ENCODE measurements around the gene MISP. TPM values are rescaled to one million over a fixed set of nuclear protein-coding genes. Genes with fewer than 3 reads are reported as not detected.
"Not testable (repeated sequence)": the region's sequence is repeated elsewhere in the genome, so short reads cannot be mapped to it uniquely, and the experiment has no call there.

MISP gene
- total RNA-seq, 2 experiments from 2014 or later: not detected

GRCh38 chr19:741506-742131, 9.3 kb upstream of the MISP start:
- Mint-ChIP-seq H3K4me1 (ENCODE audit: low read depth) (no peaks in the 10 kb centered on the region), H3K4me3 (no peak overlapping the region), H3K9me3 (no peaks in the 10 kb centered on the region), H3K27me3 (no peaks in the 10 kb centered on the region), H3K36me3 (ENCODE audit: low read depth) (no peaks in the 10 kb centered on the region), H3K27ac (no peak overlapping the region)
- Histone ChIP-seq H3K4me3 (ENCODE audit: low read length) (no peak overlapping the region), H3K27ac (ENCODE audit: low read depth in 1 of 2, low read length in 2 of 2) (no peak overlapping the region), H3K27me3 (ENCODE audit: control insufficient read depth in 1 of 2, insufficient read depth in 2 of 2, low read length in 2 of 2) (no peaks in the 10 kb centered on the region), H3K9me3 (ENCODE audit: control insufficient read depth in 1 of 2, insufficient read depth in 1 of 2, low read length in 2 of 2) (peaks cover 0 to 35% of the 10 kb centered on the region in 2 experiments), H3K4me1 (ENCODE audit: insufficient read depth, low read length) (peaks cover 6% of the 10 kb centered on the region), H3K36me3 (ENCODE audit: insufficient read depth, low read length) (no peaks in the 10 kb centered on the region)
- POLR2A ChIA-PET: no interaction called here
- intact Hi-C loops (cut with DNase I, micrococcal nuclease): no loop called here
- CTCF ChIA-PET: no interaction called here
- no peak for TF ChIP-seq CTCF (IDR thresholded peaks at IDR 0.05)
- ATAC-seq (ENCODE audit: poor library complexity) (no peak), DNase-seq (peak in 3 of 14 experiments; percentile 17 to 45 (median 20))

GRCh38 chr19:742540-743075, 8.3 kb upstream of the MISP start:
- no peak overlapping the region for H3K4me3 Mint-ChIP-seq
- ChIA-PET CTCF (no interaction called here), POLR2A (no interaction called here)
- Histone ChIP-seq H3K4me3 (ENCODE audit: low read length) (no peak overlapping the region), H3K27ac (ENCODE audit: low read depth in 1 of 2, low read length in 2 of 2) (no peak overlapping the region), H3K4me1 (ENCODE audit: insufficient read depth, low read length) (peaks cover 2% of the 10 kb centered on the region), H3K36me3 (ENCODE audit: insufficient read depth, low read length) (no peaks in the 10 kb centered on the region), H3K27me3 (ENCODE audit: control insufficient read depth in 1 of 2, insufficient read depth in 2 of 2, low read length in 2 of 2) (no peaks in the 10 kb centered on the region), H3K9me3 (ENCODE audit: control insufficient read depth in 1 of 2, insufficient read depth in 1 of 2, low read length in 2 of 2) (peaks cover 4 to 45% of the 10 kb centered on the region in 2 experiments)
- H3K27ac Mint-ChIP-seq: no peak overlapping the region
- intact Hi-C loops (cut with DNase I, micrococcal nuclease): no loop called here
- no peak for TF ChIP-seq CTCF (IDR thresholded peaks at IDR 0.05)
- ATAC-seq (ENCODE audit: poor library complexity): no peak
- no peaks in the 10 kb centered on the region for H3K4me1 Mint-ChIP-seq (ENCODE audit: low read depth)
- H3K36me3 Mint-ChIP-seq (ENCODE audit: low read depth): no peaks in the 10 kb centered on the region
- no peak for DNase-seq
- H3K9me3 Mint-ChIP-seq: no peaks in the 10 kb centered on the region
- no peaks in the 10 kb centered on the region for H3K27me3 Mint-ChIP-seq

GRCh38 chr19:743168-743687, 7.7 kb upstream of the MISP start:
- Mint-ChIP-seq H3K4me1 (ENCODE audit: low read depth) (no peaks in the 10 kb centered on the region), H3K9me3 (no peaks in the 10 kb centered on the region), H3K27ac (no peak overlapping the region), H3K4me3 (no peak overlapping the region), H3K27me3 (no peaks in the 10 kb centered on the region), H3K36me3 (ENCODE audit: low read depth) (no peaks in the 10 kb centered on the region)
- POLR2A ChIA-PET: no interaction called here
- no peaks in the 10 kb centered on the region for H3K27me3 ChIP-seq (ENCODE audit: control insufficient read depth in 1 of 2, insufficient read depth in 2 of 2, low read length in 2 of 2)
- DNase-seq: no peak
- no peaks in the 10 kb centered on the region for H3K36me3 ChIP-seq (ENCODE audit: insufficient read depth, low read length)
- ATAC-seq (ENCODE audit: poor library complexity): no peak
- no peaks in the 10 kb centered on the region for H3K4me1 ChIP-seq (ENCODE audit: insufficient read depth, low read length)
- peaks cover 10 to 51% of the 10 kb centered on the region in 2 experiments for H3K9me3 ChIP-seq (ENCODE audit: control insufficient read depth in 1 of 2, insufficient read depth in 1 of 2, low read length in 2 of 2)
- no peak overlapping the region for H3K27ac ChIP-seq (ENCODE audit: low read depth in 1 of 2, low read length in 2 of 2)
- no peak for TF ChIP-seq CTCF (IDR thresholded peaks at IDR 0.05)
- intact Hi-C loops (cut with DNase I, micrococcal nuclease): no loop called here
- no peak overlapping the region for H3K4me3 ChIP-seq (ENCODE audit: low read length)
- CTCF ChIA-PET: no interaction called here

GRCh38 chr19:745138-745537, 5.8 kb upstream of the MISP start:
- not testable (repeated sequence) for H3K27ac Mint-ChIP-seq

More at GRCh38 chr19:745138-745537, 5.8 kb upstream of the MISP start:
- H3K4me3 Mint-ChIP-seq; POLR2A ChIA-PET; H3K4me1 Mint-ChIP-seq (ENCODE audit: low read depth); H3K36me3 Mint-ChIP-seq (ENCODE audit: low read depth); H3K36me3 ChIP-seq (ENCODE audit: insufficient read depth, low read length); H3K27me3 ChIP-seq (ENCODE audit: control insufficient read depth in 1 of 2, insufficient read depth in 2 of 2, low read length in 2 of 2); H3K4me1 ChIP-seq (ENCODE audit: insufficient read depth, low read length); ATAC-seq (ENCODE audit: poor library complexity); H3K27me3 Mint-ChIP-seq; H3K27ac ChIP-seq (ENCODE audit: low read depth in 1 of 2, low read length in 2 of 2); intact Hi-C loops (cut with DNase I, micrococcal nuclease); DNase-seq; H3K9me3 Mint-ChIP-seq; H3K4me3 ChIP-seq (ENCODE audit: low read length); CTCF ChIA-PET: not testable (repeated sequence)
- peaks cover 10 to 55% of the 10 kb centered on the region in 2 experiments for H3K9me3 ChIP-seq (ENCODE audit: control insufficient read depth in 1 of 2, insufficient read depth in 1 of 2, low read length in 2 of 2)

All from CD4-positive, alpha-beta T cell (primary cell).